Activated T-cell treated with anti-CD3 and anti-CD28 coated beads for 4 hours (primary cell): ENCODE data around the gene CD99.
"Not testable (repeated sequence)": the region's sequence is repeated elsewhere in the genome, so short reads cannot be mapped to it uniquely, and the experiment has no call there.

Experiments used
- DNase-seq: peaks from one replicate; pipeline ENCODE4 v3.0.0-alpha.2; 2020

Gene CD99

DNA sequence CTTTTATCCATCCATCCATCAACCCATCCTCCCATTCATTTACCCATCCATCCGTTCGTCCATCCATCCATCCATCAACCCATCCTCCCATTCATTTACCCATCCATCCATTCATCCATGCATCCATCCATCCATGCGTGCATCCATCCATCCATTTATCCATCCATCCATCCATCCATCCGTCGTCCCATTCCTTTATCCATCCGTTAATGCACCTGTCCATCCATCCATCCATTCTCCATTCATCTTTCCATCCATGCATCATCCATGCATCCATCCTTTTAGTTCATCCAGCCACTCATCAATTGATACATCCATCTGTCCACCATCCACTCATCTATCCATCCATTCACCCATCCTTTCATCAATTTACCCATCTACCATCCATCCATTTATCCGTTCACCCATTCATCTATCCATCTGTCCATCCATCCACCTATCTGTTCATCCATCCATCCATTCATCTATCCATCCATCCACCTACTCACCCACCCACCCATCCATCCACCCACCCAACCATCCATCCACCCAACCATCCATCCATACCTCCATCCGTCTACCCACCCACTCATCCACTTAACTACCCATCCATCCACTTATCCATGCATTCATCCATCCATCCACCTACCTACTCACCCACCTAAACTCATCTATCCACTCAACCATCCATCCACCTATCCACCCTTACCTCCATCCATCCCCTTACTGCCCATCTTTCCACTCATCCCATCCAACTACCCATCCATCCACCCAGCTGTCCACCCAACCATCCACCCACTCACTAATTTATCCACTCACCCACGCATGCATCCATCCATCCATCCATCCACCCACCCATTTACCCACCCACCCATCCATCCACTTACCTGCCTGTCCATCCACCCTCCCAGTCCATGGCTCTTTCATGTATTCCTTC, 9.6 kb downstream of the CD99 start:
- DNase-seq = no peak

GRCh38 chrX:2701600-2701999, 10.5 kb downstream of the CD99 start:
- DNase-seq = no peak

- no peak for DNase-seq
These were observed 12.9 kb downstream of the CD99 start for GRCh38 chrX:2703991-2704369.

GRCh38 chrX:2705046-2705832, 14.1 kb downstream of the CD99 start:
- DNase-seq = no peak

GRCh38 chrX:2707334-2707760, 16.3 kb downstream of the CD99 start:
- peak; percentile 35 for DNase-seq

GRCh38 chrX:2708021-2708420, 16.9 kb downstream of the CD99 start:
- DNase-seq = no peak

DNA sequence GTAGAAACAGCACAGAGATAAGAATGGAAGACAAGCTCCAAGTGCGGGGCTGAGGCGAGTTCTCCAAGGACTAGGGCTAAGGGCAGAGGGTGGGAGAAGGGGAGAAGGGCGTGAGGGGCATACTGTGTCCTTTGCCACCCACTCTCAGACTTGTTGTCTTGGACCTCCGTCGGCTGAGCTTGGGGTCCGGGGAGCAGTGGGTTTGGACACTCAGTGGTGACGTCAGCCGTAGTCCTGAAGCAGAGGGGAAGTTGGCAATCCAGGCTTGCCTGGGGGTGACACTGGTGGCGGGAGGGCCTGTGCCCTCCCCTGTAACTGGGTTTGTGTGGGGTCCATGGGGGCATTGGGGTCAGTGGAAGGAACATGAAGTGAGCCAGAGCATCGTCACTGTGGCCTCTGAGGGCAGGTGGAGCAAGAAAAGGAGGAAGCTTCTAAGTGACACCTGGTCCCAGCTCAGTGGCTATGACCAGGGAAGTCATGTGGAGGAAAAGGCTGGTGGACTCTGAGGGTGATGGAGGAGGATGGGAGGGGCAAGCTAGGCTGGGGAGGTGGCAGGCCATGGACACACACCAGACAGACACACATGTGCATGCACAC, 17.6 kb downstream of the CD99 start:
- DNase-seq = no peak

DNA sequence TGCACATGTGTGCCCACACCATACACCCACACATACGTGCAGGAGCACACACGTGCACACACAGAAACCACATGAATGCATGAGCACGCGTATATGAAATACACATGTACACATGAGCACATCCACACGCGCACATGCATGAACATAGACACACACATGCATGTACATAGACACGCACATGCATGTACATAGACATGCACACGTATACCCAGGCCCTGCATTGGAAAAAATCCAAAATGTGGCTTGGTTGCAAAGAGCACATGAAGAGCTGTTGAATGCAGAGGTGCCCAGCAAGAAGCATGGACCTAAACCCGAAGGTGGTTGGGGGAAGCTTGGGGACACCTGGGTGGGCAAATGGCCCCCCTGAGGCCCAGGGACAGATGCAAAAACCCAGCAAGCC, 18.5 kb downstream of the CD99 start:
- no peak for DNase-seq

DNA sequence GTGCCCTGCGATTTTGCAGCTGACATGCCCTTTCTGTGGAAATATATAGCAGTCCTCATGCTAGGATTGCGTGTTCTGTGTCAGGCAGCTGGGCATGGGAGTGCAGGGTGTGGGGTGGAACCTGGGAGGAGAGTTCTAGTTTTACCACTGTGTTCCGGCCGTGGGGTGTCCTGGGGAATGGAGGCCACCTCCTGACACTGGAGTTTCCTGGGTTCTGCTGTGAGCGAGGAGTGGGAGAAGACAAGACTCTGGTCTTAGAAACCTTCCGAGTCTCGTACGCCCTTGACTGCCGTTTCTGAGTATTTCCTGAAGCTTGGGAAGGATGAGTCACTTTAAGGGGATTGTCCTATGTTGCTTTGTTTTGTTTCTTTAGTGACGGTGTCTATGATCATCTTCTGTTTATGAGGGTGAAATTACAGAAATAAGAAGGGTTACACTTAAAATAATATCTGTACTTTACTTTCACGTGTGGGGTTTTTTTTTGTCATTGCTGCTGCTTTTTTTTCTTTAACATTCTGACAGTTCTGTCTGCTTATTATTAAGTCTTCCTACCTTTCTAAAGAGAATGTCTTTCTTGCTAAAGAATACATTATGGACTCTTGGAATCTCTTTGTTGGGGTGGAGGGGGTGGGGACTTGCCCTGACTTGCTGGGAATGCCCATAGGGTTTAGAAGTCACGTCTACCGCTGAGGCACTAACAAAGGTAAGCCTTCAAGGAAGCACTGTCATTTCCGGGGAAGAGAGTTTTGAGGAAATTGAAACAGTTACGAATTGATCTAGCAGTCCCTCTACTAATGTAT, 19.1 kb downstream of the CD99 start:
- no peak for DNase-seq

- no peak for DNase-seq
These were observed 20.3 kb downstream of the CD99 start for GRCh38 chrX:2711441-2711840.

DNA sequence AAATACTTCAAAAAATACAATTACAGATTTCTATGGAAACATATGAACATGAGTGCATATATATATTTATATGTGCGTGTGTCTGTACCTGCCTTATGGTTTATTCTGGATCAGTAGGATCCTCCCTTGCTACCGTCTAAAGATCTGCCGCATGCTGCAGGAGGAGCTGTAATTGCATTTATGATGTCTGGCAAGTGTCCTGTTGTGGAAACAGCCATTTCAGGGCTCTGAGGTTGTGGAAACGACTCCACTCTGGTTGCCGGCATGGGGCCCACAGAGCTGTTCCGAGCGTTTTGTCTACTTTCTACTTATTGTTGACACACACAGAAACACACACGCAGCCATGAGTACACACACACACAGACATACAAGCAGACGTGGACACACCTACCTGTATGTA, 21.3 kb downstream of the CD99 start:
- no peak for DNase-seq

- DNase-seq = no peak
These were observed 22.1 kb downstream of the CD99 start for GRCh38 chrX:2712890-2713840.

DNA sequence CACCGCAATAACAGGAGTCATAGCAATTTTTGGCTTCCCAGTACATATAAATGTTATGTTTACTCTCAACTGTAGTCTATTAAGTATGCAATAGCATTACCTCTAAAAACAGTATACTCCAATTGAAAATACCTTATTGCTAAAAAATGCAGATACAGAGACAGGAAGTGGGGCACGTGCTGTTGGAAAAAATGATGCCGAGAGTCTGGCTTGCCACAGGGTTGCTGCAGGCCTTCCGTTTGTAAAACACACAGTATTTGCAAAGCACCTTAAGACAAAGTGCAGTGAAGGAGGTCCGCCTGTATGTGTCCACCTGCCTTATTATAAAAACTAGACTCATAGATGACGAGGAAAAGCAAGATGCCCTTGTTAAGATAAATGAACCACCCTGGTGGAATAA, 23.5 kb downstream of the CD99 start:
- DNase-seq = no peak

DNA sequence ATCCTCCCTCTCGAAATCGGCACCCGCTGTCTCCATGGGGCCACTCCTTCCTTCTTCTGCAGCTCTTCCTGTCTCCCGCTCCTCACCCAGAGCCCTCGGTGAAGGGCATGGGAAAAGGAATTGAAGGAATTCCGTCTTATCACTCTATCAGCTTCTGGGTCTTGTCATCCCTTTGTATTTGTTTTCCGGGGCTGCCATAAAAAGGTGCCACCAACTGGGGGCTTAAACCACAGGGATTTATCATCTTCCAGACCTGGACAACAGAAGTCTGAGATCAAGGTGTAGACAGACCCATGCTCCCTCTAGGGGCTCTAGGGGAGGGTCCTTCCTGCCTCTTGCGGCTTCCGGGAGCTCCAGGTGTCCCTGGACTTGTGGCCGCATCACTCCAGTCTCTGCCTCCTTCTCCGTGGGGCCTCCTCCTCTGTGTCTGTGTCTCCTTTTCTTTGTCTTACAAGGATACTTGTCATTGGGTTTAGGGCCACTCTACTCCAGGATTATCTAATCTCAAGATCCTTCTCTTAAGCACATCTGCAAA, 24.0 kb downstream of the CD99 start:
- DNase-seq = no peak

DNA sequence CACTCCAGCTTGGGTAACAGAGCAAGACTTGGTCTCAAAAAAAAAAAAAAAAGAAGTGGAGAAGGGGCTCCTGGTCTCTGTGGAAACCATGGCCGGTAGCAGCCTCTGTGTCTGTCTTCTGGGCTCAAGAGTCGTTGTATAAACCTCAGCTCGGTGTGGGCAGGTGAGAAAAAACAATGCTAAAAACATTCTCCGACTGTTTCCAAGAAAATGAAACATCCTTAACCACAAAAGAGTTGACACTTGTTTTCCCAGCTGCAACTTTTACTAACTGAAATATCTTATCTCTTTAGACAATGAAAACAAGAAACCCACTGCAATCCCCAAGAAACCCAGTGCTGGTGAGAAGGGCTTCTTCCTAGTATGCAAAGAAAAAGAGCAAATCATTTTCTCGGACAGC, 26.2 kb downstream of the CD99 start:
- DNase-seq = no peak

DNA sequence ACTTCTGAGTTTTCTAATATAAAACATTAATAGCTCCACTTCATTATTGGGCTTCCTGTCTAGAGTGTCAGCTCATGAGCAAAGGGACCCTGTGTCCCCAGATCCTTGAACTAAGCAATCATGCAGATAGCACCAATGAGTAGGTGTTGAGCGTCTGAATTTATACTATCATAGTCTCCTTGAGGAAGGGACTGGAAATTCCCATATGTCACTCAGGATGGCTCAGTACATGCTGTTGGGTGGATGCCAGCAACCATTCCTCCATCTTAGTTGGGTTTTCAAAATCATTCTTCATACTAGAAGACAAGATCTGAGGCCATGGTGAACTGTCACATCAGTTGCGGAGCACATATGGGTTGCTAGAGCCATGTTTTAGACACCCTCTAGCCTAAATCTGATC, 27.7 kb downstream of the CD99 start:
- DNase-seq = no peak

- no peak for DNase-seq
These were observed 28.8 kb downstream of the CD99 start for GRCh38 chrX:2719774-2720447.

GRCh38 chrX:2723286-2723879, 32.3 kb downstream of the CD99 start:
- DNase-seq = no peak

DNA sequence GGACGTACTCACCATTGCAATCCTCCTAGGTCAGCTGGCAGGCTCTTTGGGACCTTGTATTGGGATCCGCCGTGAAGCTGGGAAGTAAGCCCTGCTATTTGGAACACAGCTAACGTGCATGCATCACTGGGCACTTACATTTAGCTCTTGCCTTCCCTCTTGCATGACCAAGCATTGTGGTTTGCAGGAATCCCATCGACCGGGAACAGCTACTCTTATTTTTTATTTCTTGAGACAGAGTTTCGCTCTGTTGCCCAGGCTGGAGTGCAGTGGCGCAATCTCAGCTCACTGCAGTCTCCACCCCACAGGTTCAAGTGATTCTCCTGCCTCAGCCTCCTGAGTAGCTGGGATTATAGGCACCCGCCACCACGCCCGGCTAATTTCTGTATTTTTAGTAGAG, 36.2 kb downstream of the CD99 start:
- not testable (repeated sequence) for DNase-seq

DNA sequence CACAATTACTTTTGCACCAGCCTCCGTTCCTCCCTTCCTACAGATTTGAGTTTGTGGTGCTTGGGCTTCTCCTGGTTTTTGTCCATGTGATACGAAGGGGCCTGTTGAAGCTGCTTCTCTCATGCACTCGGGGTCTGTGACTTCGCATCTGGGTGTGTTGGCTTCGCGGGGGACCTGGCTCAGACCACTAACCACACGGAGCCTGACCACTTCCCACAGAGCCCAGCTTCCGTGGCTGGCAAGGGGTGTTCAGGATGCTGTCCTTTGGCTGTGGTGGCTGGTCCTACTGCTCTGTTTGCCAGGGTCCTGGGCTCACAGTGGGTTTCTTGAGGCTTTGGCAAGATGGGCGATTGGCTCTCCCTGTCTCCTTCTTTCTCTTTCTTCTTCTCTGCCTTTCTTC, 41.0 kb downstream of the CD99 start:
- DNase-seq = no peak
